Loucy (cell line): ENCODE measurements around the gene OSGEP.

Experiments
- EZH2phosphoT487 ChIP-seq: fragments of 200-600 bp; IDR thresholded peaks from 2 replicates; pipeline ENCODE4 v1.6.1; 2018; ENCODE audit warnings: antibody characterized with exemption, mild to moderate bottlenecking, moderate library complexity, borderline replicate concordance
- TF ChIP-seq, protein P1 (sequence below): fragments of 200-600 bp; sonication (generic); conservative IDR thresholded peaks from 2 replicates; pipeline ENCODE4 v1.5.1; 2014; ENCODE audit warnings: mild to moderate bottlenecking, antibody characterized with exemption, low read length

DNA sequence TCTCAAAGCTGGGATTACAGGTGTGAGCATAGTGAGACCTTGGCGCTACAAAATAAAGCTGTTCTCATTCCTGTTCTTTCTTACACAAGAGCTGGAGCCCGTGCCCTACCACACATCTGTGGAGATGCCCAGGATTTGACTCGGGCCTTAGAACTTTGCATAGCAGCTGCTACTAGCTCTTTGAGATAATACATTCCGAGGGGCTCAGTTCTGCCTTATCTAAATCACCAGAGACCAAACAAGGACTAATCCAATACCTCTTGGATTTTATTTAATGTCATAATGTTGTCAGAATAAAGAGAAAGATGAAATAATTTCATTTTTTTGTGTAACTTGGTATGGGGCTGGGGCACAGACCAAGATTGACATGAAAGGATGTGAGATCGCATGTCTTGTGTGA is 22.2 kb upstream of the OSGEP start:
- TF ChIP-seq, protein P1, sequence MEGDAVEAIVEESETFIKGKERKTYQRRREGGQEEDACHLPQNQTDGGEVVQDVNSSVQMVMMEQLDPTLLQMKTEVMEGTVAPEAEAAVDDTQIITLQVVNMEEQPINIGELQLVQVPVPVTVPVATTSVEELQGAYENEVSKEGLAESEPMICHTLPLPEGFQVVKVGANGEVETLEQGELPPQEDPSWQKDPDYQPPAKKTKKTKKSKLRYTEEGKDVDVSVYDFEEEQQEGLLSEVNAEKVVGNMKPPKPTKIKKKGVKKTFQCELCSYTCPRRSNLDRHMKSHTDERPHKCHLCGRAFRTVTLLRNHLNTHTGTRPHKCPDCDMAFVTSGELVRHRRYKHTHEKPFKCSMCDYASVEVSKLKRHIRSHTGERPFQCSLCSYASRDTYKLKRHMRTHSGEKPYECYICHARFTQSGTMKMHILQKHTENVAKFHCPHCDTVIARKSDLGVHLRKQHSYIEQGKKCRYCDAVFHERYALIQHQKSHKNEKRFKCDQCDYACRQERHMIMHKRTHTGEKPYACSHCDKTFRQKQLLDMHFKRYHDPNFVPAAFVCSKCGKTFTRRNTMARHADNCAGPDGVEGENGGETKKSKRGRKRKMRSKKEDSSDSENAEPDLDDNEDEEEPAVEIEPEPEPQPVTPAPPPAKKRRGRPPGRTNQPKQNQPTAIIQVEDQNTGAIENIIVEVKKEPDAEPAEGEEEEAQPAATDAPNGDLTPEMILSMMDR: no peak
- TF ChIP-seq EZH2phosphoT487: no peak
